Activated CD4-positive, alpha-beta T cell treated with anti-CD3 and anti-CD28 coated beads, Interleukin-10, Interleukin-2, amounts not matched to agents 100 ng/mL and 50 ng/mL, durations not matched to agents 16 hours and 8 hours (primary cell): ENCODE measurements around the gene PSMD8.
A peak's percentile ranks its signal among the peaks of the same experiment; 100 is the strongest.
"Not testable (repeated sequence)": the region's sequence is repeated elsewhere in the genome, so short reads cannot be mapped to it uniquely, and the experiment has no call there.

Experiments used
- DNase-seq: peaks from one replicate; pipeline ENCODE4 v3.0.0-alpha.2; 2020

The PSMD8 gene

GRCh38 chr19:38387550-38388348 lies 13.4 kb downstream of the PSMD8 start, which contains the start of gene GGN:
TSS of gene GGN (minus strand) at chr19:38388034. CDS start at chr19:38387261, 773 bp downstream.
- peak; percentile 83 for DNase-seq

GRCh38 chr19:38388349-38389100 lies 14.2 kb downstream of the PSMD8 start, which contains the start of gene SPRED3:
TSS of gene SPRED3 (plus strand) at chr19:38388697. CDS start at chr19:38390303, 1,606 bp downstream.
- no peak for DNase-seq

- DNase-seq: no peak
These were observed 14.9 kb downstream of the PSMD8 start for GRCh38 chr19:38389101-38389925.

- no peak for DNase-seq
These were observed 15.9 kb downstream of the PSMD8 start for GRCh38 chr19:38389957-38390924.

GRCh38 chr19:38391911-38392464 lies 17.6 kb downstream of the PSMD8 start:
- no peak for DNase-seq

- no peak for DNase-seq
These were observed 18.4 kb downstream of the PSMD8 start for GRCh38 chr19:38392707-38393308.

- DNase-seq: peak; percentile 88
These were observed 20.1 kb downstream of the PSMD8 start for GRCh38 chr19:38394488-38394887.

- DNase-seq: peak; percentile 64
These were observed 21.2 kb downstream of the PSMD8 start for GRCh38 chr19:38395381-38396114.

GRCh38 chr19:38399081-38399480 lies 24.7 kb downstream of the PSMD8 start:
- DNase-seq: no peak

GRCh38 chr19:38399537-38399936 lies 25.2 kb downstream of the PSMD8 start:
- DNase-seq: no peak

GRCh38 chr19:38400361-38400760 lies 26.0 kb downstream of the PSMD8 start:
- DNase-seq: no peak

GRCh38 chr19:38401148-38401547 lies 26.8 kb downstream of the PSMD8 start:
- DNase-seq: no peak

GRCh38 chr19:38402623-38402966 lies 28.2 kb downstream of the PSMD8 start:
- DNase-seq: no peak

GRCh38 chr19:38402967-38403674 lies 28.8 kb downstream of the PSMD8 start, which contains the start of gene FAM98C:
TSS of gene FAM98C (plus strand) at chr19:38403093. CDS start at chr19:38403154, 61 bp downstream.
- peak; percentile 98 for DNase-seq

- DNase-seq: no peak
These were observed 30.5 kb downstream of the PSMD8 start for GRCh38 chr19:38404858-38405257.

- no peak for DNase-seq
These were observed 30.9 kb downstream of the PSMD8 start for GRCh38 chr19:38405276-38405675.

- no peak for DNase-seq
These were observed 35.3 kb downstream of the PSMD8 start for GRCh38 chr19:38409631-38410133.

- not testable (repeated sequence) for DNase-seq
These were observed 36.0 kb downstream of the PSMD8 start for GRCh38 chr19:38410407-38410806.

- DNase-seq: no peak
These were observed 36.8 kb downstream of the PSMD8 start for GRCh38 chr19:38411041-38411712.
